Dermis microvascular lymphatic vessel endothelial cell (primary cell): ENCODE data around the gene FANCE. TPM values are rescaled to one million over a fixed set of nuclear protein-coding genes. Genes with fewer than 3 reads are reported as not detected.

ENCODE experiments used
- total RNA-seq: library from RNA; depleted of rRNA; stranded (reverse); fragments of >200 nt; gene quantifications from 2 replicates; pipeline ENCODE4 v1.2.1, GENCODE V29; 2014

Gene FANCE
- total RNA-seq, 1 donor from 2014 or later, result 10.3 TPM

Other genes with a start within 250 kb of the FANCE start
- gene SCUBE3, start 238.4 kb upstream of the FANCE start, total RNA-seq, result 0.26 and 0.76 TPM in 2 replicates
- 15.7 and 23.9 TPM in 2 replicates for gene ZNF76, start 192.6 kb upstream of the FANCE start, total RNA-seq
- 0.51 and 0.63 TPM in 2 replicates for gene DEF6, start 154.5 kb upstream of the FANCE start, total RNA-seq
- 4.0 and 8.9 TPM in 2 replicates for gene PPARD, start 109.8 kb upstream of the FANCE start, total RNA-seq
- gene RPL10A, start 16.1 kb downstream of the FANCE start, total RNA-seq, result 1,744 and 1,805 TPM in 2 replicates
- 0.13 and 0.26 TPM in 2 replicates for gene TEAD3, start 44.7 kb downstream of the FANCE start, total RNA-seq
- not detected in 2 replicates for gene TULP1, start 60.6 kb downstream of the FANCE start, total RNA-seq
- gene FKBP5, start 236.6 kb downstream of the FANCE start, total RNA-seq, result 37.9 and 40.3 TPM in 2 replicates